ENCODE data around the gene STK17B. TPM values are rescaled to one million over a fixed set of nuclear protein-coding genes. Genes with fewer than 3 reads are reported as not detected.

Gene STK17B
- total and polyA plus RNA-seq, 2 of the 13 experiments (the other 11 are each of a cell fraction or from before 2014, with no cell fraction given) = 1.6 to 4.5 TPM

DNA sequence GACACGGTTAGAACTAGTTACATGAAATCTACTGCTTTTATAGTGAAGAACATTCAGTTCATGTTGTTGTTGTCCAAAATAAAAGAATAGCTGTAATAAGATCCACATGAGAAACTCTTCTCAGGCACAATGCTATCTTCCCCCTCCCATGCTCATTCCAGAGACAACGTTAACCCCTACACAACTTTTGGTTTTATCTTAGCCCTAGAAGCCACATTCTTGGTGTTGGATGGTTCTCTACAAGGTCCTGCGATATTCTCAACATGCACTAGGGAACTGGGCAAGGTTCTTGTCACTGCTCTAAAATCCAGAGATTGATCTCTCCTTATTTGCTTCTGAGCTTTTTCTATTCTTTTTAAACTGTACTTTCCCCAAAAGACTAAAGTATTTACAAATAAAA, 51.5 kb downstream of the STK17B start (continued):
- TF ChIP-seq, protein P1, sequence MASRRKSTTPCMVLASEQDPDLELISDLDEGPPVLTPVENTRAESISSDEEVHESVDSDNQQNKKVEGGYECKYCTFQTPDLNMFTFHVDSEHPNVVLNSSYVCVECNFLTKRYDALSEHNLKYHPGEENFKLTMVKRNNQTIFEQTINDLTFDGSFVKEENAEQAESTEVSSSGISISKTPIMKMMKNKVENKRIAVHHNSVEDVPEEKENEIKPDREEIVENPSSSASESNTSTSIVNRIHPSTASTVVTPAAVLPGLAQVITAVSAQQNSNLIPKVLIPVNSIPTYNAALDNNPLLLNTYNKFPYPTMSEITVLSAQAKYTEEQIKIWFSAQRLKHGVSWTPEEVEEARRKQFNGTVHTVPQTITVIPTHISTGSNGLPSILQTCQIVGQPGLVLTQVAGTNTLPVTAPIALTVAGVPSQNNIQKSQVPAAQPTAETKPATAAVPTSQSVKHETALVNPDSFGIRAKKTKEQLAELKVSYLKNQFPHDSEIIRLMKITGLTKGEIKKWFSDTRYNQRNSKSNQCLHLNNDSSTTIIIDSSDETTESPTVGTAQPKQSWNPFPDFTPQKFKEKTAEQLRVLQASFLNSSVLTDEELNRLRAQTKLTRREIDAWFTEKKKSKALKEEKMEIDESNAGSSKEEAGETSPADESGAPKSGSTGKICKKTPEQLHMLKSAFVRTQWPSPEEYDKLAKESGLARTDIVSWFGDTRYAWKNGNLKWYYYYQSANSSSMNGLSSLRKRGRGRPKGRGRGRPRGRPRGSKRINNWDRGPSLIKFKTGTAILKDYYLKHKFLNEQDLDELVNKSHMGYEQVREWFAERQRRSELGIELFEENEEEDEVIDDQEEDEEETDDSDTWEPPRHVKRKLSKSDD (CRISPR knock-in tag; IDR thresholded peaks at IDR 0.05; ENCODE audit: low read depth) = no peak
- TF ChIP-seq ZFAT (CRISPR knock-in tag; conservative IDR thresholded peaks at IDR 0.05) = no peak
- TF ChIP-seq MTA1 (CRISPR knock-in tag; IDR thresholded peaks at IDR 0.05; ENCODE audit: borderline replicate concordance) = no peak
- TF ChIP-seq, protein P2, sequence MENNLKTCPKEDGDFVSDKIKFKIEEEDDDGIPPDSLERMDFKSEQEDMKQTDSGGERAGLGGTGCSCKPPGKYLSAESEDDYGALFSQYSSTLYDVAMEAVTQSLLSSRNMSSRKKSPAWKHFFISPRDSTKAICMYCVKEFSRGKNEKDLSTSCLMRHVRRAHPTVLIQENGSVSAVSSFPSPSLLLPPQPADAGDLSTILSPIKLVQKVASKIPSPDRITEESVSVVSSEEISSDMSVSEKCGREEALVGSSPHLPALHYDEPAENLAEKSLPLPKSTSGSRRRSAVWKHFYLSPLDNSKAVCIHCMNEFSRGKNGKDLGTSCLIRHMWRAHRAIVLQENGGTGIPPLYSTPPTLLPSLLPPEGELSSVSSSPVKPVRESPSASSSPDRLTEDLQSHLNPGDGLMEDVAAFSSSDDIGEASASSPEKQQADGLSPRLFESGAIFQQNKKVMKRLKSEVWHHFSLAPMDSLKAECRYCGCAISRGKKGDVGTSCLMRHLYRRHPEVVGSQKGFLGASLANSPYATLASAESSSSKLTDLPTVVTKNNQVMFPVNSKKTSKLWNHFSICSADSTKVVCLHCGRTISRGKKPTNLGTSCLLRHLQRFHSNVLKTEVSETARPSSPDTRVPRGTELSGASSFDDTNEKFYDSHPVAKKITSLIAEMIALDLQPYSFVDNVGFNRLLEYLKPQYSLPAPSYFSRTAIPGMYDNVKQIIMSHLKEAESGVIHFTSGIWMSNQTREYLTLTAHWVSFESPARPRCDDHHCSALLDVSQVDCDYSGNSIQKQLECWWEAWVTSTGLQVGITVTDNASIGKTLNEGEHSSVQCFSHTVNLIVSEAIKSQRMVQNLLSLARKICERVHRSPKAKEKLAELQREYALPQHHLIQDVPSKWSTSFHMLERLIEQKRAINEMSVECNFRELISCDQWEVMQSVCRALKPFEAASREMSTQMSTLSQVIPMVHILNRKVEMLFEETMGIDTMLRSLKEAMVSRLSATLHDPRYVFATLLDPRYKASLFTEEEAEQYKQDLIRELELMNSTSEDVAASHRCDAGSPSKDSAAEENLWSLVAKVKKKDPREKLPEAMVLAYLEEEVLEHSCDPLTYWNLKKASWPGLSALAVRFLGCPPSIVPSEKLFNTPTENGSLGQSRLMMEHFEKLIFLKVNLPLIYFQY (CRISPR knock-in tag; IDR thresholded peaks at IDR 0.05; ENCODE audit: borderline replicate concordance) = no peak
- TF ChIP-seq ZNF510 (CRISPR knock-in tag; IDR thresholded peaks at IDR 0.05; ENCODE audit: low read depth) = no peak
- TF ChIP-seq, protein P3, sequence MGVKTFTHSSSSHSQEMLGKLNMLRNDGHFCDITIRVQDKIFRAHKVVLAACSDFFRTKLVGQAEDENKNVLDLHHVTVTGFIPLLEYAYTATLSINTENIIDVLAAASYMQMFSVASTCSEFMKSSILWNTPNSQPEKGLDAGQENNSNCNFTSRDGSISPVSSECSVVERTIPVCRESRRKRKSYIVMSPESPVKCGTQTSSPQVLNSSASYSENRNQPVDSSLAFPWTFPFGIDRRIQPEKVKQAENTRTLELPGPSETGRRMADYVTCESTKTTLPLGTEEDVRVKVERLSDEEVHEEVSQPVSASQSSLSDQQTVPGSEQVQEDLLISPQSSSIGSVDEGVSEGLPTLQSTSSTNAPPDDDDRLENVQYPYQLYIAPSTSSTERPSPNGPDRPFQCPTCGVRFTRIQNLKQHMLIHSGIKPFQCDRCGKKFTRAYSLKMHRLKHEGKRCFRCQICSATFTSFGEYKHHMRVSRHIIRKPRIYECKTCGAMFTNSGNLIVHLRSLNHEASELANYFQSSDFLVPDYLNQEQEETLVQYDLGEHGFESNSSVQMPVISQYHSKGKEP (CRISPR knock-in tag; IDR thresholded peaks at IDR 0.05) = no peak
- no peak for TF ChIP-seq TCF7L2 (IDR thresholded peaks at IDR 0.05; ENCODE audit: low read depth, low read length)
- no peak for TF ChIP-seq ZNF501 (CRISPR knock-in tag; IDR thresholded peaks at IDR 0.05)
- no peak for TF ChIP-seq SOX5 (CRISPR knock-in tag; IDR thresholded peaks at IDR 0.05; ENCODE audit: borderline replicate concordance)

All from HepG2 (cell line).